ENCODE measurements around the gene GHRHR. TPM values are rescaled to one million over a fixed set of nuclear protein-coding genes. Genes with fewer than 3 reads are reported as not detected.

GHRHR gene
- total RNA-seq, 1 donor from 2014 or later: 7.5 TPM

Other genes with a start within 250 kb of the GHRHR start
- gene INMT, start 211.8 kb upstream of the GHRHR start, total RNA-seq (ENCODE audit: unreplicated experiment): 1.4 TPM
- gene MINDY4, start 192.5 kb upstream of the GHRHR start, total RNA-seq (ENCODE audit: unreplicated experiment): 4.7 TPM
- 2.7 TPM for gene AQP1, start 52.1 kb upstream of the GHRHR start, total RNA-seq (ENCODE audit: unreplicated experiment)
- gene ADCYAP1R1, start 88.4 kb downstream of the GHRHR start, total RNA-seq (ENCODE audit: unreplicated experiment): 39.3 TPM

Measured in endothelial cell (in vitro differentiated cells).